Stimulated activated effector memory CD8-positive, alpha-beta T cell treated with anti-CD3 and anti-CD28 coated beads, Interleukin-12 subunit alpha, Interleukin-12 subunit beta, amount 100 ng/mL, for 72 hours (primary cell): ENCODE data around the gene HPDL.
"Not testable (repeated sequence)": the region's sequence is repeated elsewhere in the genome, so short reads cannot be mapped to it uniquely, and the experiment has no call there.

Experiments used
- ATAC-seq: fragments of 150-1000 bp; cut with Tn5 transposase; 2 replicates; pipeline ENCODE4 v1.10.0; 2021
- DNase-seq, 2 donors: peaks; one replicate each; pipeline ENCODE4 v3.0.0; 2021 to 2022; ENCODE audit warnings: low spot score in 2 of 2
- H3K27ac Mint-ChIP-seq: one replicate; pipeline ENCODE4 v1.8.0; 2022; ENCODE audit warnings: mild to moderate bottlenecking, mixed read lengths
- H3K36me3 Mint-ChIP-seq: one replicate; pipeline ENCODE4 v1.8.0; 2022; ENCODE audit warnings: mild to moderate bottlenecking, mixed read lengths
- H3K4me1 Mint-ChIP-seq: one replicate; pipeline ENCODE4 v1.8.0; 2022; ENCODE audit warnings: mixed read lengths
- H3K4me3 Mint-ChIP-seq: one replicate; pipeline ENCODE4 v1.8.0; 2022; ENCODE audit warnings: mild to moderate bottlenecking, mixed read lengths
- H3K9me3 Mint-ChIP-seq: one replicate; pipeline ENCODE4 v1.8.0; 2022; ENCODE audit warnings: mixed read lengths

HPDL gene

DNA sequence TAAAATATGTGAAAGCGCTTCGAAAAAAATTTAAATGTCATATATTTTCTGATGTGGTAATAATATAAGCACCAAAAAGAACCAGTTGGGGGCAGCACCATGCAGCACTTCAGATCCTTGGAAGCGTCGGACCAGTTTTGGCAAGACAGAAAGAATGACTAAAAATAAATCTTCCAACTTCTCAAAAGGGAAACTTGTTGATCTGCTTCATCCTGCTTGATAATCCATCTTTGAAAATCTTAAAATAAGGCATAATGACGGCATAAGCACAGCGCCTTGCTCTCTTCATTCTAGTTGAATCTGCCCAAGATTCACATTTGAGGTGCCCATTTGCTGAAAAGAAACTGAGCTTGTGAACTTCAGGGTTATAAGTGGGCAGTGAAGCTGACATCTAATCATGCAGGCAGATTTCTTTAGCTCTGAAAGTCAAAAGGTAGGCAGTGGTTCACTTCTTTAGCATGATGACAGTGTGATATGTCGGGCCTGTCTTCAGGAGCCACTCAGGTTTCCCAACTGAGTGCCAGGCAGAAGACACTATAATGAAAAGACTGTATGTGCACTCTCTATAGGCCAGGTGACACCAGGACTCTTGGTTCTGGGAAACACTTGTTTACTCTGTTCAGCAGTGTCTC lies 33.3 kb downstream of the HPDL start:
- no peak overlapping the region for H3K27ac Mint-ChIP-seq
- no peaks in the 10 kb centered on the region for H3K9me3 Mint-ChIP-seq
- no peaks in the 10 kb centered on the region for H3K36me3 Mint-ChIP-seq
- DNase-seq: no peak
- ATAC-seq: peak; percentile 65
- peaks cover 5% of the 10 kb centered on the region for H3K4me1 Mint-ChIP-seq
- H3K4me3 Mint-ChIP-seq: no peak overlapping the region

DNA sequence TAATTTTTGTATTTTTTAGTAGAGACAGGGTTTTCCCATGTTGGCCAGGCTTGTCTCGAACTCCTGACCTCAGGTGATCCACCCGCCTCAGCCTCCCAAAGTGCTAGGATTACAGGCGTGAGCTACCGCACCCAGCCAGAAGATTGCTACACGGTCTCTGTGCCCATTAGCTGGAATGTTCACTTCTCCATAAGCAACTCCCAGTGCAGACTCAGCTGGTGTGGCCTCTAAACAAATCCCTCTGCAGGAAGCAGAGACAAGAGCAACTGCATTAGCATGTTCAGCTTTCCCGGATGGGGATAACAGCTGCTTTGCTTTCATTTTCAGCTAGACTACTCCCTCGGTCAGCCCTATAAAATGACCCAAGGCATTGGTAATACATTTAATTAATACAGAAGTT lies 34.3 kb downstream of the HPDL start:
- ATAC-seq, H3K27ac Mint-ChIP-seq, DNase-seq, H3K36me3 Mint-ChIP-seq, H3K9me3 Mint-ChIP-seq, H3K4me1 Mint-ChIP-seq, H3K4me3 Mint-ChIP-seq: not testable (repeated sequence)

GRCh38 chr1:45364294-45364693 lies 37.6 kb downstream of the HPDL start:
- Mint-ChIP-seq H3K9me3 (no peaks in the 10 kb centered on the region), H3K27ac (peak overlapping the region; percentile 50), H3K4me1 (peaks cover 5% of the 10 kb centered on the region), H3K4me3 (no peak overlapping the region), H3K36me3 (no peaks in the 10 kb centered on the region)
- DNase-seq: no peak
- no peak for ATAC-seq

DNA sequence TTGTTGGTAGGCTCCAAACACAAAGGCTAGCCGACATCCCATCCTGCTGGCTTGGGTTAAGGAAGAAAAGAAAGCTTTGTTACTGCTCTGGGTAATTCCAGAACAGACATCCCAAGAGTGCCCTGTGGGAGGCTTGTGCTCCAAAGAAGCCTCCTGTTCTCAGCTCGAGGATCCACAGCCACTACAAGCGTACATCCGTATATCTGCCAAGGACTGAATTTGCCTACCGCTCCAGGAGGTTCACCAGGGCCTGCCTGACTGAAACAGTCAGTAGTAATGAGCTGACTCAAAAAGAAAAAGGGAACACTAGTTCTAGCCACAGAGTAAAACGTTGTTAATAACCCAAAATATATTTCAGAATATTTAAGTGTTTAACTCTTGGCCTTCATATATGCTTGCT lies 38.4 kb downstream of the HPDL start:
- Mint-ChIP-seq H3K4me1 (peaks cover 2% of the 10 kb centered on the region), H3K4me3 (no peak overlapping the region), H3K9me3 (no peaks in the 10 kb centered on the region), H3K36me3 (no peaks in the 10 kb centered on the region), H3K27ac (no peak overlapping the region)
- DNase-seq: no peak
- no peak for ATAC-seq

GRCh38 chr1:45370575-45370974 lies 43.9 kb downstream of the HPDL start:
- Mint-ChIP-seq H3K4me3 (no peak overlapping the region), H3K9me3 (no peaks in the 10 kb centered on the region), H3K36me3 (peaks cover 7% of the 10 kb centered on the region), H3K4me1 (peaks cover 9% of the 10 kb centered on the region), H3K27ac (no peak overlapping the region)
- ATAC-seq (no peak), DNase-seq (no peak)

- Mint-ChIP-seq H3K27ac (no peak overlapping the region), H3K9me3 (no peaks in the 10 kb centered on the region), H3K36me3 (peaks cover 7% of the 10 kb centered on the region), H3K4me1 (peaks cover 9% of the 10 kb centered on the region), H3K4me3 (no peak overlapping the region)
- ATAC-seq: no peak
- no peak for DNase-seq
These were observed 46.9 kb downstream of the HPDL start for GRCh38 chr1:45373573-45373972.

GRCh38 chr1:45375104-45376090 lies 48.7 kb downstream of the HPDL start:
- H3K36me3 Mint-ChIP-seq: peaks cover 7% of the 10 kb centered on the region
- peaks cover 9% of the 10 kb centered on the region for H3K4me1 Mint-ChIP-seq
- H3K4me3 Mint-ChIP-seq: no peak overlapping the region
- H3K9me3 Mint-ChIP-seq: no peaks in the 10 kb centered on the region
- peak; percentile 45 for ATAC-seq
- no peak for DNase-seq
- H3K27ac Mint-ChIP-seq: no peak overlapping the region

- DNase-seq: no peak
- Mint-ChIP-seq H3K4me3 (no peak overlapping the region), H3K9me3 (no peaks in the 10 kb centered on the region), H3K4me1 (peaks cover 9% of the 10 kb centered on the region), H3K27ac (no peak overlapping the region), H3K36me3 (no peaks in the 10 kb centered on the region)
- no peak for ATAC-seq
These were observed 51.5 kb downstream of the HPDL start for GRCh38 chr1:45378184-45378583.
